Keratinocyte (primary cell): ENCODE results near the gene ZNF593OS.

Source experiments
- CTCF ChIP-seq, 3 experiments: IDR thresholded peaks in 1 of 3; conservative IDR thresholded peaks in 1 of 3; optimal IDR thresholded peaks in 1 of 3; 2 replicates in 2 of 3; 3 replicates in 1 of 3; pipeline versions ENCODE3 to v1.5.1; 2011; ENCODE audit warnings: low read length in 3 of 3, mild to moderate bottlenecking in 3 of 3, moderate library complexity in 2 of 3, control low read depth in 1 of 3, inconsistent platforms in 1 of 3; ENCODE audit not compliant: insufficient read depth in 2 of 3; ENCODE audit errors: extremely low read depth in 1 of 3
- EZH2 ChIP-seq: IDR thresholded peaks from one replicate; pipeline ENCODE4 v1.6.1; 2012; ENCODE audit warnings: inconsistent platforms, mild to moderate bottlenecking, low read length, moderate library complexity

- TF ChIP-seq CTCF (optimal IDR thresholded peaks at IDR 0.05 in 1 of 3, IDR thresholded peaks at IDR 0.05 in 1 of 3, conservative IDR thresholded peaks at IDR 0.05 in 1 of 3; ENCODE audit: extremely low read depth in 1 of 3, insufficient read depth in 2 of 3, low read length in 3 of 3) (no peak), EZH2 (no peak)
Observed at GRCh38 chr1:26210147-26210870, 38.7 kb upstream of the ZNF593OS start.
